TTC549 (cell line): Measurements from ENCODE around the gene PFN4.
A peak's percentile ranks its signal among the peaks of the same experiment; 100 is the strongest.

Experiments used
- FAIRE-seq: peaks from 2 replicates; lab custom pipeline; 2012; peaks lifted over from hg19 to GRCh38; lab: Jason Lieb, UNC

The PFN4 gene

DNA sequence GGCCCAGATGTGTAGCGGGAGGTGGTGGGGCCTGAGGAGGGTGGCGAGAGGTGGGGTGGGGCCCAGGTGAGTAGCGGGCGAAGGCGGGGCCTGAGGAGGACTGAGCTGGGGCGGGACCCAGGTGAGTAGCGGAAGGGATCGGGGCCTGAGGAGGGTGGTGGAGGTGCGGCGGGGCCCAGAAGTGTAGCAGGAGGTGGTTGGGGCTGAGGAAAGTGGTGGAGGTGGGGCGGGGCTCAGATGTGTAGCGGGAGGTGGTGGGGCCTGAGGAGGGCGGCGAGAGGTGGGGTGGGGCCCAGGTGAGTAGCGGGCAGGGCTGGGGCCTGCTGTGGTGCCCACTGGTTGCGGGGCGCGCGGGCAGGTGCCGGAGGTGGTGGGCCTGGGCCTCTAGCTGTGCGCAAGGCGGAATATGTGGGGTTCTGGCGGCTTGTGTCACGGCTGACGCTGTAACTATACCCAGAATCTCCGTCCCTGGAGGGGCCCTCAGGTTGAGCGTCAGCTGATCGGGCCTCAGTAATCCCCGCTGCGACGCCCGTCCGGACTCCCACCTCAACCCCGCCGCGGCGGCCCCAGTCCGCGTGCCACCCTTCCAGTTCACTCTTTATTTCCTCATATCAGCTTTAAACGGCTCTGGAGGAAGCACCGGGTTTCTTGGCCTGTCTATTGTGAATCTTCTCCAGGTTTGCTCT is 46.1 kb downstream of the PFN4 start:
- FAIRE-seq, result no peak

- peak; percentile 96 for FAIRE-seq
These were observed 47.0 kb downstream of the PFN4 start, which contains the start of gene SF3B6 for GRCh38 chr2:24075915-24076848. SF3B6 (minus strand) TSS chr2:24076326; CDS start chr2:24076229, 97 bp downstream.

- FAIRE-seq, result no peak
These were observed 47.9 kb downstream of the PFN4 start for GRCh38 chr2:24075259-24075658.

- FAIRE-seq, result no peak
These were observed 49.3 kb downstream of the PFN4 start for GRCh38 chr2:24073816-24074215.

GRCh38 chr2:24072259-24072658 is 50.9 kb downstream of the PFN4 start:
- no peak for FAIRE-seq

GRCh38 chr2:24065341-24065740 is 57.8 kb downstream of the PFN4 start:
- no peak for FAIRE-seq
